NCI-H2196 treated with DMSO at 0.1 percent for 48 hours (cell line): ENCODE measurements around the gene RPL38.
A peak's percentile ranks its signal among the peaks of the same experiment; 100 is the strongest.

Experiments used
- DNase-seq: peaks from one replicate; lab custom pipeline; 2025; ENCODE audit not compliant: unreplicated experiment; lab: John Stamatoyannopoulos, UW

Gene RPL38

DNA sequence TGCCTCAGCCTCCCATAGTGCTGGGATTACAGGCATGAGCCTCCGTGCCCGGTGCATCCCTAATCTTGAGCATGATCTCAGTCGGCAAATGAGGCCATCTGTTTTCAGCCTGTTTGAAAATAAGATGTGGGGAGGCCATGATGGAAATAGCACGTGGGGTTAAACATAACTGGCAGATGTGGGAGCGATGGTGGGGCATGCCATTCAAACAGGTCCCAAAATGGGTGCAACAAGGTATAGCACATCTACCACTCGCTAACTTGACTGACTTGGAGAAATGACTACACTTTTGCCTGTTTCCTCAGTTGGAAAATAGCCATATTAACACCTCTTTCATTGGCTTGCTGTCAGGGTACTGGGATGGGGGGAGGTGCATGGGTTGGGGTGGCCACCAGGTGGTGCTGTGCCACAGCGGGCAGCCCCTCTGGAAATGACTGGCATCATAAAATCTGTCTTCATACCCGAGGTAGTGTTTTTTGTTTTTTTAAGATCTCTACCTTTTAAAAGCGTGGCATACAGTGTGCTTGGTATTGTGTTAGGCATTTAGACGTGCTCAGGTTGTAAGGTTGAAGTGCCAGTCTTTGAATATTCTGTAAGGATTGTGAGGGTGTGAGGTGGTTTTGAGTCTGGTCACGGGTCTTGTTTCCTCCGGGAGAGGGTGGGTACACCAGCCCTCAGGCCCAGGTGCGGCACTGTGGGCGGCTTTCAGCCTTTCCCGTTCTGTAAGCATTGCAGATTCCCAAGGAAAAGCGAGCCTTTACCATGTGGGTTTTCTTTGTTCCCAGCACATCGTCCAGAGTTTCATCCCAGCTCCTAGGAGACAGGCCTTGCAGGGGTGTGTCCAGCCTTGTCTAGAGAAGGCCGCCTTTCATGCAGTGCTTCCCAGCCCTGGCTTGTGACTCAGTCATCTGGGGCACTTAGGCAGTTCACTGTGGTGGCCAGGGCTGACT, 7.0 kb downstream of the RPL38 start:
- peak; percentile 52 for DNase-seq

DNA sequence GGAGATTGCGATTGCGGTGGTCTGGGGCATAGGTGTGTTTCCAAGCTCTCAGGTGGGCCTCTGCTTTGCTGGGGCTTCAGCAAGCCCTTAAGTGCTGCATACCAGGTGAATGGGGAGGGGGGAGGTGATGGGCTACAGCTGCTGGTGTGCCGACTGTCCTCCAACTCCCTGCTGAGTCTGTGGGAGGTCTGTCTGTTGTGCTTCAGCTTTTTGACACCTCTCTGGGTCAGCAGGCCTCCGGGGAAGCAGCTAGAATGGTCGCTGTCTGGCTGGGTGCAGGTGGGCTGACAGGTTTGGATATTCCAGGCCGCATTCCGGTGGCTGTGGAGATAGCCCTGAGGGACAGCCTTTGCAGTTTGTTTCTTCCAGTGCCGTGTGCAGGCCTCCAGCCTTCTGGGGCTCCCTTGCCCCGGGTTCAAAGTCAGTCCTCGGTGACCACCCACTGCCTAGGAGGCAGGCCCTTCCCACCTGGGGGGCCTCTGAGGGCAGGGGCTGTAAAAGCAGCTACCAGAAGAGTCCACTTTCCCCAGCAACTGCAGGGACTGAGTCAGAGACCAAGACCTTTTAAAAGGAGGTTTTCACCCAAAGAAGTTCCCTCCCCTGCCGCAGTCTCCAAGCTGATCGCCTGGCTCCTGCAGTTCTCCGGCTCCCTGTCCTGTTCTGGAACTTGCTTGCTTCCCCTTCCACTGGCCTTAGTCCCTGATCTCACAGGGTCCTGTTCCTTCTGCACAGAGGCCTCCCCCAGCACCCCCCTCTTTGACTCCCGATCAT, 7.8 kb downstream of the RPL38 start:
- DNase-seq = no peak

DNA sequence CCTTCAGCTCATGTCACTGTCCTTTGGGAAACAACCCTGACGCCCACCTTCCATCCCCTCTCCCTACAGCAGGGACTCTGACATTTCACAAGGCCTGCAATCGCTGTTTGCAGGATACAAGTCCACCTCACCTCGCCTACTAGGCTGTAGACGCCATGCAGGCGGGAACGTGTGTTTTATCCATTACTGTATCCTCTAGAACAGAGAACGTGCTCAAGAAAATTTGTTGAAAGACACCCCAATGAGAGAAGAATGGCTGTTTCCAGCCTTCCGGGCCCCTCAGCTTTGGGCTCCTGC, 8.4 kb downstream of the RPL38 start:
- DNase-seq = no peak

- no peak for DNase-seq
Measured at GRCh38 chr17:74212209-74212912, 8.9 kb downstream of the RPL38 start.

DNA sequence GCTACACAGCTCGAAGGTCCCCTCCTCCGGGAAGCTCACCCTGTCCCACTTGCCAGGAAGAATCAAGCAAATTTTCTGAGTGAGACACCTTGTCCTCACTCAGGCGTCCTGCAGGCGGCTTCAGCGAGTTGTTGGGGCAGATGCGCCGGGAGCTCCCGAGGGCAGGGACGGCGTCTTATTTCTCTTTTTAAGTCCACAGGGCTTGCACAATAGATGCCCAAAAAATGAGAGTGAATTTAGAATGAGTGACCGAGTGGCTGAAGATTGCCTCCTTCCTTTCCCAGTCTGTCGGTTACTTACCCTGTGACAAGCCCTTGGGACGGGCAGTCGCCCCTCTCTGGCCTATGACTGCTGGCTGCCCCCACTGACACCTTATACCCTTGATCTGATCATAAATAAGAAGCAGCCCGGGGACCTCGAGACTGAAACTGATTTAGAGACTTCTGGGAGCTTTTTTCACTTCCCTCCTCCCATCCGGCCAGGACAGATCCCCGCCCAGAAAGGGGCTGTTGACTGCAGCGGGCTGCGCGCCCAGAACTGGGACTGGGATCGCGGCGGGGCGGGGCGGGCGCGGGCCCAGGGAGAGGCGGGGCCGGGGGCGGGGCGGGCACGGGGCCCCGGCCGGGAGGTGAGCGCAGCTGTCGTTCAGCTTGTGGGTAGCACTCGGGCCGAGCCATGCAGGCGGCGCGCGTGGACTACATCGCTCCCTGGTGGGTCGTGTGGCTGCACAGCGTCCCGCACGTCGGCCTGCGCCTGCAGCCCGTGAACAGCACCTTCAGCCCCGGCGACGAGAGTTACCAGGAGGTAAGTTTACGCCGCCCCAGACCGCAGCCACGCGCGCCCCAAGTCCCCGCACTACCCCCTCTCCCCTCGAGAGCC, 9.7 kb downstream of the RPL38 start, which contains the start of gene TTYH2:
TSS of gene TTYH2 (plus strand) at position 659 of the 879 bp plus-strand sequence. CDS start at position 676, 17 bp downstream.
- DNase-seq = peak; percentile 81

DNA sequence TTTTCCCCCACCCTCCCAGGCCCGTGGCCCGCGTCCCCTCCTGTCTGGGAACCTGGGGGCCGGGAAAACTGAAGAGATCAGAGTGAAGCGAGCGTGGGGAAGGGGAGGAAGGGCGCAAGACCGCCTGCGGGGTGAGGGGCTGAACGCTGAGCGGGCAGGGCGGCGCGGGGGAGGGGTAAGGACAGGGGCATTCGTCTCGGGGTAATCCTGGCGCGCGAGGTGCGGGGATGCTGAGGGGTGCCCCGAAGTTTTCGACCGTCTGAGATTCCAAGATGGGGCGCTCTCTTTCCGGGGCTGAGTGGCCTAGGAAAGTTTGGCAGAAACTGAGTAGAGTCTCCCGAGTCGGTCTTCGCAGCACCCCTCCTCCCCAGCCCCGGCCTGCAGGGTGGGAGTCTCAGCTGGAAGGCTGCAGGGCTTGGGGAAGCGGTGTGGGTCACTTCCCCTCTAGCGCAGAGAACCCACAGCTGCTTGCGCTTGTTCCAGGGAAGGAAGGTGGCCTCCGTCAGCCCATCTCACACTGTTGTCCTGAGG, 10.4 kb downstream of the RPL38 start:
- no peak for DNase-seq

DNA sequence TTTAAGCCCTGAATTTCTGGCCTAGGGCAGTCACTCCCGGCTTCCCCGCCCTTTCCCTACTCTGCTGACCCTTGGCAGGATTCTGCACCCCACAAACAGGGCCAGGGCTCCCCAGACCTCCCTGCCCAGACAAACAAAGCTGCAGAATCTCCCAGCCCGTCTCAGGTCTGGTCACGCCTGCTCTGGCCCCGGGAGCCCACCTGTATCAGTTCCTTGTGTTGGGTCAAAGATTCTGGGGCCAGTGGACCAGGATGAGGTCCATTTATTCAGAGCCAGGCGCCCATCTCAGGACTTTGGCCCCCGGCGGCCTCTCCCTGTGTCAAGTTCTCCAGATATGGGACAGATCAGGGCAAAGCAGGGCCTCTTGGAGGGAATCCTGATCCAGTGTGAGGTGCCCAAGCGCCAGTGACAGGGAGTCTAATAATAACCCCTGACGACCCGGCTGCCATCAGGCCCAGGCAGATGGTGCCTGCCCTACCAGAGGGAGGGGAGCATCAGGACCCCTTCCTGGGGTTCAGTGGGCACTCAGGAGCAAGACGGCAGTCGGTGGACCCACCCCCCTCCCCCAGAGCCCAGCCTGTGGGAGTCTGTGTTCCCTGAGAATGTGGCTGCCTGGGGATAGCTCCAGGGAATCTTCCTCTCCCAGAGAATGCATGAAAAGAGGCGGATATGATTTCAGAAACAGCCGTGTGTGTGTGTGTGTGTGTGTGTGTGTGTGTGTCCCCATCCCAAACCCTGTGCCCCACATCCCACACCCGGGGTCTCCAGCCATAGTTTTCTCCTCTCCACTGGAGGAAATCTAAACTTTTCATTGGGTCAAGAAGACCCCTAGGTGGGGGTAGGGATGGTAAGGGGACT, 11.2 kb downstream of the RPL38 start:
- DNase-seq = no peak

GRCh38 chr17:74215342-74215727, 11.9 kb downstream of the RPL38 start:
- no peak for DNase-seq

GRCh38 chr17:74216505-74216904, 13.0 kb downstream of the RPL38 start:
- DNase-seq = no peak

DNA sequence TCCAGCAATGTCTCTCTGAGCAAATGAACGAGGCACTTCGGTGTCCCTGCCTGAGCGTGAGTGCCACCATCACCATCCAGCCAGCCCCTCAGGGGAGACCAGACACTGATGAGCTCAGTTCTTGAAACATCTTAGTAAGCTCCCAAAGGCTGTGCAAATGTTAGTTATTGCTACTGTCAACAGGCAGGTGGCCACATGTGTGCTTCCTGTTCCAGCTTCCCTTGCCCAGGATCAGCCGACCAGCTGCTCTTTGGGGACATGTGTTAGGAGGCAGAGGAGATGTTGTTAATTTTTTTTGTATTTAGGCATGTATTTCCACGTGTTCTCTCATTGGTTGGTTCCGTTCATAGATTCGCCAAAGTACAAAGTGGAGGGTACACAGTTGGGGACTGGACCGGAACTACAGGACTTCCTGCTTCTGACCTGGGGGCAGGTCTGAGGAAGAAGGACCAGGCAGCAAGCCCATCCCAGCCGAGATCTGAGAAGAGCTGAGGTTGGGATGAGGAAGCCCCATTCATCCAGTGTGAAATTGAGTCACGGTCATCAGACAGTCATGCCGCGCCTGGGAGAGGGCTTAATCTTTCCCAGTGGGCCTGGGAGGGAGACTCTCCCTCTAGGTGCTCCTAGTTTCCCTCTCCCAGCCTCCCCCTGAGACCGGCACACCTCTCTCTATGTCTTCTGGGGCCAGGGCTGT, 13.7 kb downstream of the RPL38 start:
- peak; percentile 33 for DNase-seq

GRCh38 chr17:74217888-74218287, 14.4 kb downstream of the RPL38 start:
- no peak for DNase-seq

DNA sequence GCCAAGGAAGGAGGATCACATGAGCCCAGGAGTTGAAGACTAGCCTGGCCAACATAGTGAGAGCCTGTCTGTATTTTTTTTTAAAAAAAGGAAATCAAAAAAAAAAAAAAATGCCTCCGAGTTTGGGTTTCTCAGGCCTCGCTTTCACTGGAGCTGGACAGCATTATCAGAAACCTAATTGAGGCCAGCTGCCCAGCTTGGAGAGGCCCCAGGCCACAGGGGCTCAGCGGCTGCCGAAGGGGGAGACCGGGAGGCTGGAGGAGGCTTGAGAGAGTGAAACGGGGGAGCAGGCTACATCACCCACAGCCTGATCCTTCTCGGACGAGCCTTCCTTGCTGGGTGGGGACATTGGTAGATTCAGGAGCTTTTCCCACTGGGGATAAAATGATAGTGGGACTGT, 15.0 kb downstream of the RPL38 start:
- no peak for DNase-seq

GRCh38 chr17:74219576-74220133, 16.2 kb downstream of the RPL38 start:
- no peak for DNase-seq

- DNase-seq = no peak
Measured at GRCh38 chr17:74220219-74220618, 16.7 kb downstream of the RPL38 start.

GRCh38 chr17:74220946-74221818, 17.7 kb downstream of the RPL38 start:
- no peak for DNase-seq

DNA sequence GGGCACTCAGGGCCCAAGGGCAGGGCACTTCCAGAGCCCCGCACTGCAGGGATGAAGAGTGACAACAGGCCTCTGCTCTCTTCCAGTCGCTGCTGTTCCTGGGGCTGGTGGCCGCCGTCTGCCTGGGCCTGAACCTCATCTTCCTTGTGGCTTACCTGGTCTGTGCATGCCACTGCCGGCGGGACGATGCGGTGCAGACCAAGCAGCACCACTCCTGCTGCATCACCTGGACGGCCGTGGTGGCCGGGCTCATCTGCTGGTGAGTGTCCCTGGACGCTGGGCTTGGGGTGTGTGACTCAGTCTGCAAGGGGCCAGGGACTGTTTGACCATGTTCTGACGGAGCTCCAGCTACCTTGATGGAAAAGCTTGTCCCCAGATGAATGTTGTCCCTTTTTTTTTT, 18.9 kb downstream of the RPL38 start:
- DNase-seq = no peak

- no peak for DNase-seq
Measured at GRCh38 chr17:74223901-74224300, 20.4 kb downstream of the RPL38 start.
